ELF-1 (cell line): ENCODE results near the gene UBE2S.

Source experiments
- DNase-seq: peaks from one replicate; pipeline ENCODE4 v3.0.0-alpha.2; 2016; ENCODE audit warnings: low read depth, low spot score

The UBE2S gene

DNA sequence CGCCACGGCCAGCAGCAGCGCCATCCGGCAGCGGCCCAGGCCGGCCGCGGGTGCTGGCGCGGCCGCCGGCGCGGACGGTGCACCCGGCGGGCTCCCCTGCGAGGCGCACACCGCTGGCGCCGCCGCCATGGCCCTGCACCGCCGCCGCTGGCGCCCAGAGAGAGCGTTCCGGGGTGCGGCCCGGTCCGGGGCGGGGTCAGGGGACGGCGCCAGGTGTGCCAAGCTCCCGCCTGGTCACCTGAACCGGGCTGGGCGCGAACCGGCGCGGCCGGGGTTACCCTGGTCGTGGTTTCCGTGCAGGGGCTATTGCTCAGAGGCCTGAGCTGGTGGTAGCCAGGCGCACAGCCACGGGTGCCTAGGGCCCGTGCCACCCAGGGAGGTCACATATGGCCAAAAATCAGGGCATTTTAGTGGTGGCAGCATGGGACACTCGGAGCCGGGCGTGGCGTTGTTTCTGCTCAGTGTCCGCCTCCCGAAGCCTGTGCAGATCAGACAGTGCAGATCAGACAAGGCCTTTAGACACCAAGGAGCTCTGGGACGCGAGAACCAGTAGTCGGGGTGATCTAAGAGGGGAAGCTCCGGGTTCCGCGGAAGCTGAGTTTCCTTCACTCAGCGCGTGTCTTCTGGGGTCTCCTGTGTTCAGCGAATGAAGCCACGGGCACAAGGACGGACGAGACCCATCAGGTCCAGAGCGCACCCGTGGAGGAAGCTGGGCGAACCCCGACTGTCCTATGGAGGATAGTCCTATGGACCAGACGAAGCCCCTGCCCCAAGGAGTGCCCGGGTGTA is 23.3 kb downstream of the UBE2S start, which contains the start of gene TMEM238:
TSS of gene TMEM238 (minus strand) at position 162 of the 789 bp plus-strand sequence. CDS start at position 129, 33 bp downstream.
- DNase-seq, result no peak

DNA sequence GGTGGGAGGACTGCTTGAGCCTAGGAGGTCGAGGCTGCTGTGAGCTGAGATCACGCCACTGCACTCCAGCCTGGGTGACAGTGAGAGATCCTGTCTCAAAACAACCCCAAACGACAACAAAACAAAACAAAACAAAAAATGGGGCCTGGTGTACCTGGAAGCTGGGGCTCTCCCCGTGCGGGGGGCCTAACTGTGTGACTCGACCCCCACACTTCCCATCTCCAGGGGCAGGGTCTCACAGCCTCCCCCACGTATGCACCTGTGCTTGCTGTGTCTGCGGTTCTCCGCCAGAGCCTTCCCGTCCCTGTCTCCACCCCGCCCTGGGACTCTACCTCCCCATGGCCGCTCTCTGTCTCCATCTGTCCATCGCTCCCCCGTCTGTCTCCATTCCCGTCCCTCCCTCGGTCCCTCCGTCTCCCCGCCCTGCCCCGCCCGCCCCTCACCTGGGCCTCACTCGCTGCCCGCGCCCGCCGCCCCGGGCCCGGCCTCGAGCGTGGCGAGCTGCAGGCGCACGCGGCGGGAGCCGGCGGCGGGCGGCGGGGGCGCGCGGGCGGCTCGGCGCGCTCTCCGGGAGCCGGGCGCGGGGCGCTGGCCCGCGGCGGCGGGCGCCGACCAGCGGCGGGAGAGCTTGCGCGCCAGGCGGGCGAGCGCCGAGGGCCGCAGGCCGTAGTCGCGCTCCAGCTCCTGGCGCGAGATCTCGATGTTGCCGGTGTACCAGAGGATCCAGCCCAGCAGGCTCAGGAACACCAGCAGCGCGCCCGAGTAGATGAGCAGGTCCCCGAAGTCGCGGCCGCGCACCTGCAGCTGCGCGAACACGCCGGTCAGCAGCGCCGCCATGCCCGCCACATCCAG is 24.1 kb downstream of the UBE2S start:
- peak; percentile 64 for DNase-seq

- DNase-seq, result no peak
These were observed 25.0 kb downstream of the UBE2S start for GRCh38 chr19:55382522-55383054.

DNA sequence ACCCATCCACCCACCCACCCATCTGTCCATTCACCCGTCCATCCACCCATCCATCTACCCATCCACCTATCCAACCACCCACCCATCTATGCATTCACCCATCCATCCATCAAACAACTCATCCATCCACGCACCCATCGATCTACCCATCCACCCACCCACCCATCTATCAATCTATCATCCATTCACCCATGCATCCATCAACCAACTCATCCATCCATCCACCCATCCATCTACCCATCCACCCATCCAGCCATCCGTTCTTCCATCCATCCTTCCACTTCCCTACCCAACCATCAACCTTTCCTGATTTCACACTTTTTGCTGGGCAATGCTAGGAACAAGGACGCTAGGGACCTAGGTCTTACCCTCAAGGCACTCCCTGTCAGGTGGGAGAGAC is 25.6 kb downstream of the UBE2S start:
- no peak for DNase-seq

DNA sequence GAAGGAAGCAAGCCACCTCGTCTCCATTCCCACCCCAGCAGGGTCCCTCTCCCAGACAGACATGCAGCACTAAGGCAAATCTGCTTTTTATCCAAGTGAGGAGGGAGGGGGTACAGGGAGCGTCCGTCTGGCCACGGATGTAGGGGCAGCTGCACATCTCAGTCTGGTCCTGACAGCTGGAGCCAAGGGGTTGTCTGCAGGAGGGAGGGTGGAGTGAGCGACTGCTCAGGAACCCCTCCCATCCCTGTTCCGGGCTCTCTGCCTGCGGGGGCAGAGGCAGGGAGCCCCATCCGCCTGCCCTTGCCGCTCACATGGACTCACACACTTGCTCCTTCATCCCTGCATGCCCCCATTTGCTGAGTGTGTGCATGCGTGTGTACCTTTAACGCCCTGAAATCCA is 28.4 kb downstream of the UBE2S start:
- DNase-seq, result no peak

GRCh38 chr19:55377356-55378131 is 30.0 kb downstream of the UBE2S start:
- no peak for DNase-seq

GRCh38 chr19:55376241-55376933 is 31.2 kb downstream of the UBE2S start, which contains the start of gene TMEM190:
TSS of gene TMEM190 (plus strand) at chr19:55376826. CDS start at chr19:55376854, 28 bp downstream.
- DNase-seq, result peak; percentile 67

DNA sequence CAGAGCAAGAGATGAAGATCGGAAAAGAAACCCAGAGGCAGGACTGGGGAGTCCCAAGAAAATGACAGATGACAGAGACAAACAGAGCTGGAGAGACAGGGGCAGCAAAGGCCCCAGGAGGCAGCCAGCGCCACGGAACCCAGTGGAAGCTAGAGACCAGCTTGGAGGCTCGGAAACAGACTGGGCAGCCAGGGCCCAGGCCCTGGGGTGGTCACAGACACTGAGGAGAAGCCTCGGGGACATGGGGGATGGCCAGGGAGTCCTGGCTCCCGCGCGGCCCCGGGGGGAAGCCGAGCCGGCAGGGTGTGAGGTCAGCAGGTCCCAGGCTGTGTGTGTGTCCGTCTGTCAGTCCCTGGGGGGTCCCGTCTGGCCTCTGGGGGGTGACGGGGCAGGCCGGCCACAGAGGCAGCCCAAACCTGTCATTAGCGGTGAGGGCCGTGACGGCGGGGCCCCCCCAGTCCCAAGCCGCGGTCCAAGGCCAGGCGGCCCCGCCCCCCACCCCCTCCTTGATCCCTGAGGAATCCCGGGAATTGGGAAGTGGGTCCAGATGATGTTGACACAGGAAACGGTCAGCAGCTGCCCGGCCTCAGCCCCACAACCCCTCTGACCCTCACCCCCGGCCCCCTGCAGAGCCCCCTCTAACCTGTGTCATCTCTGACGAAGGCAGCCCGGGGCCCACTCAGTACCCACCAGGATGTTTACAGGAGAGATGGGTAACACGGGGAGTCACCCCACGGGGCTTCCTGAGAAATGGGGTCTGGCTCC is 33.4 kb downstream of the UBE2S start:
- no peak for DNase-seq

GRCh38 chr19:55373306-55373992 is 34.1 kb downstream of the UBE2S start:
- DNase-seq, result no peak

DNA sequence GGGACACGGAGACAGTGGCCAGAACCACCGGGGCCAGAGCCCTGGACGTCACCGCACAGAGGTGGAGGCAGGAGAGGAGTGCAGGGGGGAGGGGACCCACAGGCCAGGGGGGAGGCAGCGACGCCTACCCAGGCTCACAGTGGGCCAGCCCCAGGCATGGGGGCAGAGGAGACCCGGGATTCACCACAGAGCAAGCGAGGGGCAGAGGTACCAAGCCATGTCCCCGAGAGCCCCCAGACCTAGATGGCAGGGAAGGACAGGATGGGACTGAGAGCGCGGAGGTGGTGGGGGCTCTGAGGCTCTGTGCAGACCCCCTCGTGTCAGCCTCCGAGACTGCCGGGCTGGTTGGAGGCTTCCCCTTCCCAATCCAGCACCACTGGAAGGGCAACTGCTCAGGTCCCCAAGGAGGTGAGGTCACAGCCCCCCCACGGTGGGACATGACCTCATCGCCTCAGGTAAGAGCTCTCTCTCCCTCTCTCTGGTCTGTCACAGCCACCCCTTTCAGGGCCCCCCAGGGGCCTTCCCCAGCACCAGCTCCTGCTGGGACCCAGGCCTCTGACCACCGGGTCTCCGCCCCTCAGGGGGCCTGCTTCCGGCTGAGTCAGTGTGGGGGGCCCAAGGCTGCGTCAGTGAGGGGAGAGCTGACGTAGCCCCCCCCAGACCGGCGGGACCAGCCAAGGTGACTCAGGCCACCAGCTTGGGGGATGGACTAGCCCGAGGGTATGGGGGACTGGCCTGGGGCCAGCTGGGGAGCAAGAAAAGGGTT is 35.1 kb downstream of the UBE2S start:
- no peak for DNase-seq

DNA sequence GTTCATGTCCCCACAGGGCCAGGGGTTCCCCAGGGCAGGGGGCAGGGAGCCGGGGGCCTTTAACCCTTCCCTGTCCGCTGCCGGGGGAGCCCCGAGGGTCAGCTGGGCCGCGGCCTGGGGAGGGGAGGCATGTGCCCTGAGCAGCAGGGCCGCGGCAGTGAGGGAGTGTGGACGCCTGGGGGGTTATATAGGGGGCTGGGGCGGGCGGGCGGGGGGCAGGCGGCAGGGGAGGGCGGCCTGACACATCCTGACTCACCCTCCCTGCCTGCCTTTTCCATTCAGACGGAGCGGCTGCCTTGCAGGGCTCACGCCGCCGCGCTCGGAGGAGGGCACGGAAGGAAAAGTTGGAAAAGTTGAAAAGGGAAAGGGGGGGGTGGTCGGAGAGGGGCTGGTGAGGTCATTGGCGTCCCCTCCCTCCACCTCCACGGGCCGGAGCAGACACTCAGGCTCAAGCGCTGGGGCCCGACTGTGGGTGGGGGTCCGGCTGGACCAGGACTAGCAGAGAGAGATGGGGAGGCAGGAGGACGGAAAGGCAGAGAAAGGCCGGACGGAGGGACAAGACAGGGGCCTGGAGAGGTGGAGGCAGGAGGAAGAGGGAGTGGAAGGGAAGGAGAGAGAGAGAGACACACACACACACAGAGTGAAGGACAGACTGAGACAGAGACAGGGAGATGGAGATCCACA is 37.1 kb downstream of the UBE2S start, which contains the start of gene IL11:
TSS of gene IL11 (minus strand) at position 159 of the 684 bp plus-strand sequence. CDS start at position 6, 153 bp downstream.
- DNase-seq, result no peak

GRCh38 chr19:55369653-55370304 is 37.8 kb downstream of the UBE2S start:
- DNase-seq, result peak; percentile 85

DNA sequence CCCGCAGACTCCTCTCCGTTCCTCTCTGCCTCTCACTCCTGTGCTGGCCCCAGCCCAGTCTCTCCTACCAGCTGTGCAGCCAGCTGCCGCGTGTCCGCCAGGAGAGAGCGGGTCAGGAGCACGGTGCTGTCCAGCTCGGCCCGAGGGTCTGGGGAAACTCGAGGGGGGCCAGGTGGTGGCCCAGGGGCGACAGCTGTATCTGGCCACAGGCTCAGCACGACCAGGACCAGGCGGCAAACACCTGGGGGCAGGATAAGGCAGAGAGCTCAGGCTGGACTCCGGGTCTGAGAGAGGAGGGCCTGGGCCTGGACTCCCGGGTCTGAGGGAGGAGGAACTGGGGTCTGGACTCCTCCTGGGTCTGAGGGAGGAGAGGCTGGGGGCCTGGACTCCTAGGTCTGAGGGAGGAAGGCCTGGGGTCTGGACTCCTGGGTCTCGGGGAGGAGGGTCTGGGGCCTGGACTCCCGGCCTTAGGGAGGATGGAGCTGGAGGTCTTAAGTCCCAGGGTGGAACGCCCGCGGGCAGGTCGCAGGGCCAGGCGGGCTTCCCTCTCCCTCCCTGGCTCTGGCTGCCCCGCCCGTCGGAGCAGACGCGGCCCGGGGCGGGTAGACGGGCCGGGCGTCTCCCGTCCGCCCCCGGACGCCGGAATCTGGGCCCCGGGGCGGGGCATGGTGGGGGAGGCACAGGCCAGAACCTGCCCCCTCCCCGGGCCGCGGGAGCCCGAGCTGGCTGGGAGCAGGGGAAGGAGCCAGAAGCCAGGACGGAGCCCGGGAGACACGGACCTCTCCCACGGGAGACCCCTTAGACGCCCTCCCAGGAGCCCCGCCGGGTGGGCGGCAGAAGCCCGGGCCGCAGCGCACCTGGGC is 38.7 kb downstream of the UBE2S start:
- DNase-seq, result peak; percentile 79

DNA sequence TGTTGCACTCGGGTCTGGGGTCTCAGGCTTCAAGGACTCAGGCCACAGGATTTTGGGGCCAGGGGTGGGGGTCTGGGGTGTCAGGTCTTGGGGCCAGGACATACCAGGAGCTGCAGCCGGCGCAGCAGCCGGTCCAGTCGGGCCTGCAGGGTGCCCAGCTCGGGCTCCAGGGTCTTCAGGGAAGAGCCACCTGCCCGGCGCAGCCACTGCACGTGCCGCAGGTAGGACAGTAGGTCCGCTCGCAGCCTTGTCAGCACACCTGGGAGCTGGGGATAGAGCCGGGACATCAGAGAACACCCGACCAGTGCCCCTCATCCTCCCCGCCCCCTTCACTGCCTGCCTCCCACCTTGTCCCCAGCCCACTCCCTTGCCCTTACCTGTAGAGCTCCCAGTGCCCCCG is 39.5 kb downstream of the UBE2S start:
- DNase-seq, result no peak

DNA sequence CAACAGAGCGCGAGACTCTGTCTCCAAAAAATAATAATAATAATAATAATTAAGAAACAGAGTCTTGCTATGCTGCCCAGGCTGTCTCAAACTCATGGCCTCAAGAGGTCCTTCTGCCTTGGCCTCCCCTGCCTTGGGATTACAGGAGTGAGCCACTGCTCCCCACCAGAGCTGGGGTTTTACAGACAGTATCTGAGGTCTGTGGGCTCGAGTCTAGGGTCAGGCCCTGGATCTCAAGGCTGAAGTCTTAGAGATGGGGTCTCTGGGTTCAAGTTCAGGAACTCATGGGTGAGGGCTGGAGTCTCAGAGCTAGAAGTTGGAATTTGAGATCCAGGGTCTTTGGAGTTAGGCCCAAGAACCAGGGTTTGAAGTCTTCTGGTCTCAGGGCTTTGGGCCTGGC is 40.8 kb downstream of the UBE2S start:
- DNase-seq, result no peak

DNA sequence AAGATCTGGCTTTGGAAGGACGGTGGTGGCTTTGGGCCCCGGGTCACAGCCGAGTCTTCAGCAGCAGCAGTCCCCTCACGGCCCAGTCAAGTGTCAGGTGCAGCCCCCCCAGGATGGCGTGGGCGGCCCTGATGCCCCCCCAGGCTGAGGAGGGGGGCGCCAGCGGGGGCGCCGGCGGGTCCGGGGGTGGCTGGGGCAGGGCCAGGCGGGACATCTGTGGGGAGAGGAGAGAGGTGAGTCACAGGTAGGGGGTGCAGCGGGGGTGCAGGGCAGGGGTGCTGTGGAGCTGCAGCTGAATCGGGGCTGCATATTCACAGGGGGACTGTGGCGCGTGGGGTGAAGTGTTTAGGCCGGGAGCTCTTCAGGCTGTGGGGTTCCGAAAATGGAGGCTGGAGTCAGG is 41.6 kb downstream of the UBE2S start:
- no peak for DNase-seq

- no peak for DNase-seq
These were observed 42.3 kb downstream of the UBE2S start for GRCh38 chr19:55365245-55365644.
